Lower leg skin (tissue), 3 donors: Measurements from ENCODE around the gene CELF2.

ENCODE experiments used
- POLR2A ChIP-seq, 2 donors: fragments of 450-650 bp; IDR thresholded peaks; one replicate each; pipeline ENCODE4 v1.6.1; 2016 to 2017; ENCODE audit warnings: antibody characterized with exemption in 2 of 2, mild to moderate bottlenecking in 1 of 2, moderate library complexity in 1 of 2
- TF ChIP-seq, protein P1 (sequence below), 3 donors: fragments of 450-650 bp; IDR thresholded peaks; one replicate each; pipeline ENCODE4 v1.5.1; 2016; ENCODE audit warnings: antibody characterized with exemption in 3 of 3, mild to moderate bottlenecking in 3 of 3, moderate library complexity in 2 of 3

DNA sequence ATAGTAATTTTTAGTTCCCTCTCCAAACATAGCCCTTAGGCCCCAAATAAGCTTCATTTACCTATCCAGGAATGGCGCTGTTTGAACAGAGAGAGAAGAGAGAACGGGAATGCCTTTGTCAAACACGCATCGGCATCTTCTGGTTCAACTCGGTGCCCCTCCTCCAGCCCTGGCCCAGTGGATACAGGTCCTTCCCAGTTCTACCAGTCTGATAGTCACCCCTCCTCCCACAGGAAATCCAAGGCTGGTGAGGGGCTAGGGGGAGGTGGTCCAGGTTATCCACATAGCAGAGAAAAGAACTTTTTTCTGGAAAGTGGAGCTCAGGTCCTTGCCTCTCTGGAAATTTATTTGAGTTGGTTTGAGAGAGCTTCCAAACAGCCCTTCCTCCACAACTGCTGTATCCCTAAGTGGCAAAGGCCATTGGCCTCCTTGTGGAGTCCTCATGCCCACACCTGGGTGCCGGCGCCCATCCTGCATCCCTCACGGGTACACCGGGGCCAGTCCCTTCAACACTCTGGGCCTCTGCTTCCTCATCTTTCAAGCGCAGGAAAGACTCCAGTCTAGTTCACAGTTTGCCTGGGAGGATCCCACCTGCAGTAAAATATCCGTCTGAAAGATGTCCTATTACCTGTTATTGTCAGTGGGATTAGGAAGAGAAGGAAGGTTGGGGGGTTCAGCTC lies 287.4 kb downstream of the CELF2 start:
- TF ChIP-seq, protein P1, sequence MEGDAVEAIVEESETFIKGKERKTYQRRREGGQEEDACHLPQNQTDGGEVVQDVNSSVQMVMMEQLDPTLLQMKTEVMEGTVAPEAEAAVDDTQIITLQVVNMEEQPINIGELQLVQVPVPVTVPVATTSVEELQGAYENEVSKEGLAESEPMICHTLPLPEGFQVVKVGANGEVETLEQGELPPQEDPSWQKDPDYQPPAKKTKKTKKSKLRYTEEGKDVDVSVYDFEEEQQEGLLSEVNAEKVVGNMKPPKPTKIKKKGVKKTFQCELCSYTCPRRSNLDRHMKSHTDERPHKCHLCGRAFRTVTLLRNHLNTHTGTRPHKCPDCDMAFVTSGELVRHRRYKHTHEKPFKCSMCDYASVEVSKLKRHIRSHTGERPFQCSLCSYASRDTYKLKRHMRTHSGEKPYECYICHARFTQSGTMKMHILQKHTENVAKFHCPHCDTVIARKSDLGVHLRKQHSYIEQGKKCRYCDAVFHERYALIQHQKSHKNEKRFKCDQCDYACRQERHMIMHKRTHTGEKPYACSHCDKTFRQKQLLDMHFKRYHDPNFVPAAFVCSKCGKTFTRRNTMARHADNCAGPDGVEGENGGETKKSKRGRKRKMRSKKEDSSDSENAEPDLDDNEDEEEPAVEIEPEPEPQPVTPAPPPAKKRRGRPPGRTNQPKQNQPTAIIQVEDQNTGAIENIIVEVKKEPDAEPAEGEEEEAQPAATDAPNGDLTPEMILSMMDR (IDR thresholded peaks at IDR 0.05) = no peak
- no peak for TF ChIP-seq POLR2A (IDR thresholded peaks at IDR 0.05)
